ENCODE data around the gene CTNNA2.

Gene CTNNA2

DNA sequence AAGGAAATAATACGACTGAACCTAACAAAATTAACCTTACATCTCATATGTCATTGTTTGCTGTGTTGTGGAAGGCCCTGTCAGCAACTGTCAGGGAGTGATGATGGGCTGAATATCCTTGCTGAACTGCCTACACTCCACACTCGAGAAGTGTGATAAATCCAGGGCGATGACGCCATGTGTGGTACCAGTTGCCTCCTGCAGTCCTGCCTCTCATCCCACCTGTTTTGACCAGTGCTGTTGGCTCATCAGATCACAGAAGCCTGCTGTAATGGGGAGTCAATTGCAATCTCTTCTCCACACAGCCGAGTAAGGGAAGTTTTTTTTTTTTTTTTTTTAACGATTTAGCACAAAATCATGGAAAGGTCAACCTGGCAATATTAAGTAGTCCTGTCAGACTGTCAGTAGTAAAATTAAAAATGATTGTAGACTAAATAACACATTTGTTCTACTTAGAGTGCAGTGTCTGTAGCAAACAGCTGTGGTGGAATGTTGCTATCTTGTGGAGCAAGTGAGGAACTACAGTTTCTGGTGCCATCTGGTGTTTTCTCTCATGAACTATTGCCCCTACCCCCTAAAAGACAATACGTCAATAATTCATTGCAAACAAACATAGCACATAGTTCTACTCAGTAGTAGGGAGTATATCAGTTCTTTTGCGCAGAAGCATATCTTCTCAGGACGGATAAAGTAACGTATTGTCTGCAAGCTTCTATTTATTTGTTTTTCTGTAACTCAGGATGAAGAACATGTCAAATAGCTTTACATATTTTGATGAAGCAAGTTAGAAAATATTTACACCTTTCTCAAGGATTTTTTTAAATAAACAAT lies 347.6 kb downstream of the CTNNA2 start:
- DNase-seq, result no peak

DNA sequence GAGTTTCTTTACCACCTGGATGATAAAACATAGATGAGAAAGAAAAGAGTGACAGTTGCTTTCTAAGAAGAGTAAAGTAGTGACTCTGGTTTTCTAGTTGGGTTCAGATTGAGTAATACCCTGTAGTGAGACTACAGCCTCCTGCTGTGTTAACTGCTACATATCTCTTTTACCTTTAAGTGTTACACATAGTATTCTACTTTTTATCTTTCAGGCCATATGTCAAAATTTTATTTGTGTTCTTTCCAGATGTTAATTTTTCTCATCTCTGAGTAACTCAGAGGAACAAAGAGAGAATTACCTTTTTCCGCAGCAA lies 348.2 kb downstream of the CTNNA2 start:
- no peak for DNase-seq

DNA sequence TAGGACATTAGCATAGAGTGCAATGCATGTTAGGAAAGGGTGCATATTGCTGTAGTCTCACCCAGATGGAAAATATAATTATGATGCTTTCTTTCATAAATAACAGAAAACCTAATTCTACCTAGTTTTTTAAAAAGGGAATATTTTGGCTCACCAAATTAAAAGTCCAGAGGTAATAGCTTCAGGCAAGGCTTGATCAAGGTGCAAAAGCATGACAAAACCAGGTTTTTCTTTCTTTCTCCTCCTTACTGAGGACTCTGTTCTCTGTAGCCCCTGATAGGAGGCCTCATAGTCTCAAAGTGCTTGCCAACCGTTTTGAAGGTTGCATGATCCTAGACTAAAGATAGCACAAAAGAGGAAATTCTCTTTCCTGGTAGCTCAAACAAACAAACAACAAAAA lies 349.9 kb downstream of the CTNNA2 start:
- no peak for DNase-seq

DNA sequence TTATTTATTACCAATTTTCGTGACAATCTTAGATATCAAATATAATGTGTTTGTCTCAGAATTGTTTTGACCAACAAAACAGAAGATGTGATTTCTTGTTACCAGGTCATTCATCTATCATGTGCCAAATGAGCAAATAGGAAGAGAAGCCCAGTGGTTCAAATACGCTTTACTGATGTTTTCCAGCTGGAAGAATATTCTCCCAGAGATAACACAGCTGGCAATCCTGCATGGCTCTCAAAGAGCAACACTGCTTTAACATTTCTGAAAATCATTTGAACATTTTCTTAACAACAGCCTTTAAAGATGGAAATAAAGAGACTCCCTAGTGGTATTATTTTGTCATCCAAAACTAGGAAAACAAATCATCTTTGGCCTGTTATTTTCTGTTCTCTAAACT lies 359.8 kb downstream of the CTNNA2 start:
- DNase-seq, result no peak

DNA sequence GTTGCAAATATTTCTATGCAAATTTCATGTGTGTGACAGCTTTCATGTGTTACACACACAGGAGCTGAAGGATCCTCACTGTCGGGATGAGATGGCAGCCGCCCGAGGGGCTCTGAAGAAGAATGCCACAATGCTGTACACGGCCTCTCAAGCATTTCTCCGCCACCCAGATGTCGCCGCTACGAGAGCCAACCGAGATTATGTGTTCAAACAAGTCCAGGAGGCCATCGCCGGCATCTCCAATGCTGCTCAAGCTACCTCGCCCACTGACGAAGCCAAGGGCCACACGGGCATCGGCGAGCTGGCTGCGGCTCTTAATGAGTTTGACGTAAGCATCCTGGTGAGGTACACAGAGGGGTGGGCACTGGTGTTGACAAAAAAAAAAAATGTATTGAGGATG lies 361.2 kb downstream of the CTNNA2 start:
- no peak for DNase-seq

DNA sequence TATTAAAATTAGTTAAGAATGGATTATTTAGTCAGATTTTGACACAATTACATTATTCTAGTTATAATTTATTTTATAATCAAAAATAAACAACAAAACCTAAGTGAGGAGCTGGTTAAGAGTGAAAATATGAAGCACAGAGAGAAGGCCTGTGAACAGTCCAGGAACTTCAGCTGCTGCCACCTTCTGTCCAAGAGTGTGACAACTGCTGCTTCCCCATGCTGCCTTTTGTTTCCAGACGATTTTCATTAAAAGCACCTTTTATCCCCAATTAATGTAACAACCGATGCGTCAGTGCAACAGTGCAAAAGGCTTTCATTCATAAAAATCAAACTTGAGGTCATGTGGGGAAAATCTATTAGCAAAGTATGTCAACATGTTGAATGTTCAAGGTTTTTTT lies 363.6 kb downstream of the CTNNA2 start:
- DNase-seq, result no peak

DNA sequence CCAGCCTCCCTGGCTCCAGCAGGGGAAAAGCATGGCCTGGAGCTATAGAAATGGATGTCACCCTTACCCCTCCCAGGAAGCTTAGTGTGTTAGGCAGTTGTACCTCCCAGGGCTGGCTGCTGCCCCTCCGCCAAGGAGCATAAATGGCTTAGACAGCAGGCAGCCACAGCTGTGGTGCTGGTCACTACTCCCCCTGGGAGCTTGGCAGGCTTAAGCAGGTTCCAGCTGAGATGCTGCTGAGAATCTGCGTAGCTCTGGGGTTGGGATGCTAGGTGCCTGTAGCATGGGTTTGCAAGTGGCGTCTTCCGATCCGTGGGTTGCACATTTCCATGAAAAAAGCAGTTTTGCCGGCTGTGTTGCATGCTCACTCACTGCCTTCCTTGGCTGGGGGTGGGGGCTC lies 369.7 kb downstream of the CTNNA2 start:
- DNase-seq, result no peak

DNA sequence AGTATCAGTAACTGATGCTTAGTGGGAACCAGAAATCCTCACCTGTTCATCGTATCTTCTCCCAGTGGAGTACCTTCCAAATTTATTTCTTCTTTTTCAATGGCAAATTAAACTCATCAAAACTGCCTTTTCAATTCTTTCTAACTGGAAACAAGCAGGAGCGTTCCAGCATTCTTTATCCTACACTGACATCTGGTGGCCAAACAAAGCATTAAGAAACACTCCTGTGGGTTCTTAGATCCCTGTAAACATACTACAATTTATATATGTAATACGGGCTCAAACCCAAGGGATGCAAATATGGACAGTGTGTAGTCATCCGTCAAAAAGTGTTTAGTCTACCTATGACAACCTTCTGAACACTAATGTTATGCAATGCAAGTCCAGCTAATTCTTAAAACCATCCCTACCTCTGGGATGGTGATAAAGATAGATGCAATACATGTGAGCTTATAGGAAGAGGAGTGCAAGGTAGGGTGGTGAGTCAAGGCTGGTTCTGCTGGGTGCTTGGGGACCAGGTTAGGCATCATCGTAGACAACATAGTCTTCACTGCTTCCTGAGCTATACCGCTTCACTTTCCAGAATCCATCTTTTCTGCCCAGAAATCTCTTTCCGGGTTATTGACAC lies 375.0 kb downstream of the CTNNA2 start:
- DNase-seq, result no peak

DNA sequence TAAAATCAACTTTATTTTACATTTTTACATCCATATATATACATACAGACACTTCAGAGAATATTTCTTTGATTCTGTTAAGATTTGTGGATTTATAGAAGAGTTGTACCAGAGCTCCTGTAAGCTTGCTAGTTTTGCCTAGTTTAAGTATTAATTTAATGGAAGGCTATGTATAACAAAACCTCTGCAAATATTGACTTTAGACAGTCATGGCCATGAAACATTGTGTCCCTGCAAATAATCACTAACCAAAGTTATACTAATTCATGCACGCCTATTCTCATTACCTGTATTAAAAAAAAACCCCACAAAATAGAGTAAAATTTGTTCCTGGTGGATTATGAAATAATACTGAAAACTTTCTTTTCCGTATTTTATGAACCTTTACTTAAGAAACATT lies 379.3 kb downstream of the CTNNA2 start:
- DNase-seq, result no peak

DNA sequence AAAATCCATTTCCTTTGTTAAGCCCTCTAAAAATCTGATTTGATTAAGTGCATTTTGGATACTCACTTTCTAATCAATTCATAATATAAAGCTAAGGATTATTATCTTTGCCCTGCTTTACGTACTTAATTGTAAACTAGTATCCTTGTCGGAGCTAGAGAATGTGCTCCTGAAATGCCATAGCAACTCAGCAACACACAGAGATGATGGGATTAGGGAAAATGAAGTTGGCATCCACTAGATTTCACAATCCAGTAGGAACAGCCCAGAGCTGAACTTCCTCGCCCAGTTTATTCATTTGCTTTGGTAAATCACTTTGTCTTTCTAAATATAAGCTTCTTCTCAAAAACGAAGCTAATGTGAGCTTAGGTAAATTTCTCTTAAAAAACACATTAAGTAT lies 386.3 kb downstream of the CTNNA2 start:
- no peak for DNase-seq

DNA sequence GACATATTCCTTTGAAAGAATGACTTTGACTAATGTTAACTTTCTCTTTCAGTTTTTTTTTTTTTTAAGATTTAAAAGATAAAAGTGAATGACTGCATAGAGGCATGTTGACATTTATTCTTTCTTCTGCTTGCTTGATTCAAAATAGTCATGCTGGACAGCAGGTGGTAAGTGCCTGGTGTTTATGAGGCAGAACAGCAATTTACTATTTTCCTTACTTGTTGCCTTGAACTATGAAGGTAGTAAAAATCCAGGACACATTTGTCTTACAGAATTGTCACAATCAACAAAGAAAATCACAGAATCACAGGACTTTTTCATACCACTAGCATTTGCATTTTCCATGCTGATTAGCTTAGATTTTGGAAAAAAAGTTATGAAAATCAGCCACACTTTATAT lies 388.3 kb downstream of the CTNNA2 start:
- DNase-seq, result no peak

DNA sequence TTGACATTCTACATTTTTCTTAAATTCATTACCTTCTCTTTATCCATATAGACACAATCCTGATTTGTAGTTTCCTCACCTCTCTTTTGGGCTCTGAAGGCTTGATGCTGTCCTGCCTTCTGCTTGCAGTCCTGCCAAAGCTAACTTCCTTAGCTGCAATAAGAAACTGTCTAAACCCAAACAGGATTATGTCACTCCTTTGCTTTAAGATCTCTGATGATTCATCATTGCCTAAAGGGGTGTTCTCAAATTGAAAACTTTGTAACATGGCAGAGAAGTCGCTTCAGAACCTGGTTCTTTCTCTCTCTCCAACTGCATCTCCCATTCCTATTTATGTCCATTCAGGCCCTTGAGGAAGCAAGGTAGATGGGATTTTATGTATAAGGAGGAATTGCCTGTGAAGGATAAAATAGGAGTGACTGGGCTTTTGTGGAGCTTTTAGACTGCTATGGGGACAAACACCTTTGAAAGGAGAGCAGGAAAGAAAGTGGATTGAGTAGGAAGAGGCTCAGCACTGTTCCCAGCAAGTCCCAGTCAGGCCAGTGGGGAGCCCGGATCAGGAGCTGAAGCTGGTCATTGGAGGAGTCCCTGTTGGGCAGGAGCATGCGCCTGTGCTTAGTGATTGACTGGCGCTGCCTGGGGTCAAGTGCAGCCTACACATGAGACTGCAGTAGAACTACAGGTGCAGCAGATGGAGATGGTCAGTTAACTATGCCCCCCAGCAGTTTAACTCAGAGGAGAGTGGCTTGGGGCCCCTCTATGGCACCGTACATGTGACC lies 390.6 kb downstream of the CTNNA2 start:
- DNase-seq, result no peak

DNA sequence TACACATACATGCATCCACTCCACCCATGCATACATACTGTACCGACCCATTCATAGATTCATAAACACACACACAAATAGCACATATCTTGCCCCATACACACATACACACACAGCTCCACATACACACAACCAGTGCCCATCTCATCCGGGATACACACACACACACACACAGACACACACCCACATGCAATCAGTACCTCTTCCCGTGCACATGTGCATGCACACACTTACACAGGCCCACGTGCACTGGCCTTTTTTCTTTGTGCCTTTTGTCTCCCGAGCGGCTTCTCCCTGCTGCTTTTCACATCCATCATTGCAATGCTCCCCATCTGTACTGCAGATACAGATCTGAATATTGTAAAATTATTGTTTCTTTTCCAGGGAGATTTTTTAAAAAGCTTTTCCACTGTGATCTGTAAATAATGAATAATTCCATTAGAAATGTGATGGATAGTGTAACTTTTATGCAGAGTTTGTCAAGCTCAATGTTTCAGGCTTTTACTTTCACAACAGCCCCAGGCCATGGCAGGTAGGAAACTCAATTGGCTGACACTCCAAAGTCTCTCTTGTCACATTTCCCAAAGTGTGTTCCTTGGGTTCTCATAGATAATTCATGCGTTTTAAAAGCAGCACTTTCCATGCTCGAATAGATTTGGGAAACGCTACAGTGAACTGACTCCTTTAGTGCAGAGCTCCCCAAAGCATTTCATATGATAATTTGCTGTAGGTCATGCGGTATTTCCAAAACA lies 393.5 kb downstream of the CTNNA2 start:
- DNase-seq, result no peak

DNA sequence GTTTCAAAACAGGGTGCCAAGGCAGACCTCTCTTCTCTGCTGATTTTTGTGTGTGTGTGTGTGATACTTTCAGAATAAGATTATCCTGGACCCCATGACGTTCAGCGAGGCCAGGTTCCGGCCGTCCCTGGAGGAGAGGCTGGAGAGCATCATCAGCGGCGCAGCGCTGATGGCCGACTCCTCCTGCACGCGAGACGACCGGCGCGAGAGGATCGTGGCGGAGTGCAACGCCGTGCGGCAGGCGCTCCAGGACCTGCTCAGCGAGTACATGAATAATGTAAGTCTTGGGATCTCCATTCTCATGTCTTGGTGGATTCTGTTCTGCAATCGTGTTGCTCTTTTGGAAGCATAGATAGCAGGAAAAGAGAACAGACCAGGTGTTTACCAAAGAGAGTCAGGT lies 396.7 kb downstream of the CTNNA2 start:
- DNase-seq, result no peak

DNA sequence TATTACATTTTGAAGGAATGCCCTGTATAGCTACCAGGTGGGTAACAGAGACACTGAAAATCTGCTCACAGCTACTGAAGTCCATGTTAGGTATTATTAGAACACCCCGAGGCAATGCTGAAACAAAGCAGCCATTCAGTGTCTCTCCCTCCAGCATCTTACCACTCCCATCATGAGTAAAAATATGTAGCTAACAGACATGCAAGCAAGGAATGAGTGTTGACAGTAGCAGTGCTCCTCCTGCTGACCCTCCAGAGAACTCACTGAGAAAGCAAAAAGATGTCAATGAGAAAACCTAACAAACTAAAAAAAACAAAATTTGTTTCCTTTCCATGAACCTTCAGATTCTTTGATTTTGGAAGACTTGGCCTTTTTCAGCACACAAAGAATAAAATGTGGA lies 397.8 kb downstream of the CTNNA2 start:
- DNase-seq, result no peak

DNA sequence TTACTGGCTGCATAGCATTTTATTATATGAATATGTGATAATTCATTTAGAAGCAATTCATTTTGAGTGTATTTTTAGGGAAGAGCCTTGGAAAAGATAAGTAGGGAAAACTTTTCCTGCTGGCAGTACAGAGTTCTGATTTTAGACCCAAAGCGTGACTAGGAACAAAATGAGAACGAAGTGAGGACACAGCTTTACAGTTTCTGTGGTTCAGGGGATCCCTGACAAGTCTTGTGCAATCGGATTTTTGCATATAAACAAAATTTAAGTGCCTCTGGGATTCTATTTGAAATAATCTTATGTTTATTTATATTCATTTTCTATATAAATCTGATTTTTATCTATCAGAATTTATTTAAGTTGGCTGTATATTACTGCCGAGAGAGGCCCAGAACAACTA lies 402.6 kb downstream of the CTNNA2 start:
- no peak for DNase-seq

DNA sequence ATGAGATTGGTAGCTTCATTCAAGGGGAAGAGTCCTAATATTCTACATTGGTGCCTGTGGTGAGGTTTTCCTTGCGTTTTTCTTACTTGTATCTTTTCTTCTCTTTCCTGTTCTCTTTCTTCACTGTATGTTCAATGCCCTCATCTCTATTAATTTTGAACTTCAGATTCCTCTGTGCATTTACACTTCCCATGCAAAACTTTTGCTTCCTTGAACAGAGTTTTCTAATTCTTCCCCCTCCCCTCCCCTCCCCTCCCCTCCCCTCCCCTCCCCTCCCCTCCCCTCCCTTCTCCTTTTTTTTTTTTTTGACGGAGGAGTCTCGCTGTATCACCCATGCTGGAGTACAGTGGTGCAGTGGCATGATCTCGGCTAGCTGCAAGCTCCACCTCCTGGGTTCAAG lies 403.4 kb downstream of the CTNNA2 start:
- no peak for DNase-seq

DNA sequence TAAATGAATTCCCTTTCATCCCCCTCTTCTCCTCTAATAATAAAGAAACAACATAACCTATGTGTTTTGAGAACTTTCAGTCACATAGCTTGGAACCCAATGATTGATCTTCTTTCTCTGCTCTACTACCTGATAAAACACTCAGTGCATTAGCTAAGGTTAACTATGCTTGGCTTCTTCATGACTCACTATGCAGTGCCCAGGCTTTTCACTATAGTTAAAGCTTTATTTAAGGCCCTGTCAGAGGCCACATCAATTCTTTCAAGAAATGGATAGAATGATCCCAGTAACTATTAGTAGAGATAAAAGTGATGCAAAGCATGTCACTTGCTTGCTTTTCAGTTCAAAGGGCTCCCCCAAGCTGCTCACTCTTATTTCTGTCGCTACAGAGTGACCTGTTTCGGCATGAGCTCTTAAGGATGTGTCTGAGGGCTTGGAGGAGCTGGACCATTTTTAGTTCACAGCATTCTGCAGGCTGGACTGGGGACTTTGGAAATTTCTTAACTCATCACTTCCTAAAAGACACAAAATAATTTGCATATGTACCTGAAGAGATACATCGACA lies 407.7 kb downstream of the CTNNA2 start:
- DNase-seq, result no peak

DNA sequence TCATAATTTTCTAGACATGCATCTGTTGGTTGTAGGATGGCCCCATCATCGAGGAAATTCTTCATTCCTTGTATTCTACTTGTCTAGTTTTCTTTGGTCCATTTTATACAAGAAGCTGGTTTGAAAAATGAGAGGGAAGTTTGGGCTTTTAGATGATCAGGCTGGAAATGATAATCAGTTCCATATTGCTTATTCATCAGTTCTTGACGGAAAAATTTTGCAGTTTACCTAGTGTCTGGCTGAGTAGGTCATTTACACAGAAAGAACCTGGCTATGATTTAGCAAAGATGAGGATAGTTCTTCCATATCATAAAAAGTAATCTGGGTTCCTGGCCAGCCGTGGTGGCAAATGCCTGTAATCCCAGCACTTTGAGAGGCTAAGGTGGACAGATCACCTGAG lies 416.8 kb downstream of the CTNNA2 start:
- DNase-seq, result no peak

DNA sequence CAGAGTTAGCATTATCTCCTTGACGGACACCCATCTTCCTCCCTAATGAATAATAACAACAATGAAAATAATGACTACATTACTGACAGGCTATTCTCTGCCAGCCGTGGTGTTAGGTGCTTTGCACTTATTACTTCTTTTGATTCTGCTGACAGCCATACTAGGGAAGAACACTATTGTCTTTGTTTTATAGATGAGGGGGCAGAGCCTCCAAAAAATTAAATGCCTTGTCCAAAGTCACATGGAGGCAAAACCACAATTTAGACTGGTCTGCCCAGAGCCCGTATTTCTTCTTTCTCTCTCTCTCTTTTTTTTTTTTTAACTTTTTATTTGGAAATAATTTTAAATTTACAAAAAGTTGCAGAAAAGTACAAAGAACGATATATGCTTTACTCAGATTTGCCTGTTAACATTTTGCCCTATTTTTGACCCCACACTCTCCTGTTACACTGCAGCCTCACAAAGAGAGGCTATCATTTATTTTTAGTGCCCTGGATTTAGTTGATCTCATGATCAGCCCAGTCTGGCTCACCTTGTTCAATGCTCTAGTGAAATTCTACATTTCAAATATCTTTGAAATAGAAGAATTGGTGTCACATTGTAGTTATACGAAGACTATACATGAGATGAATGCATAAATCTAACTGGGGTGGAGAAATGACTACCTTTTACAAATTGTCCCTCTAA lies 422.3 kb downstream of the CTNNA2 start:
- no peak for DNase-seq

DNA sequence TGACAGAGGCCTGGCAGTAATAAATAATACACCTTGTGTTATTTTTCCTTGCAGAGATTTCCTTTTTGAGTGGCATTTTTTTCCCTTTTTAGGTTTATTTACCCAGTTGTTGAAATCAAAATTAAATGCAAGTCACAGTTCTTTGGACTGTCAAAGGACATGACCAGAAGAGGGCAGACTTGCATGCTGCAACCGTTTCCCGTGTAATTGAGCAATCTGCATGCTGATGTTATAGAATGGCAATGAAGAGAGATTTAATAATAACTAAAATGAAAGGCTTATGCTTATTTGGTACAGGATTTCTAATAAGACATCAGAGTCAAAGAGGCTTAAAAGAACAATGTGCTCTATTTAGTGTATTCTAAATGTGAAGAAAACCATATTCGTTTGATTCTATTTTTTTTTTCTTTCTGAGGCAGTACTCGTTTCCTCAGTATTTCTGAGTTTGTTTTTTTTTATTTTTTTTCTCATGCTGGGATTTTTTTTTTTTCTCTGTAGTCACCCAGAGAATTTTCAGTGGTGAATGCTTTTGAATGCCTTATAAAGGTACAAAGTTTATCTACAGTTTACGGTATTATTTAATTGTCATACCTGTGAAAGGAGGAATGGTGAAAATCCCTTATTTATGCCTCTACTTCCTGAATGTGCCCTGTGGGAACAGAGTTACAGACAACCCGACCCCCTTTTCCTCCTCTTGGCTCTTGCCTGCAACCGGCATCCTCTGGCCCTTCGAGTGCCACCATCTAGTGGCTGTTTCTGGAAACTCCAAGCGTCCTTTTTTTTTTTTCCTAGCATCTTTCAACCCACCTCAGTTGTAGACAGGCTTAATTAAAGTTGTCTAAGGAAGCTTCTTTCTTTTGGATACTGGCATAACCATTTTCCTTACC lies 423.2 kb downstream of the CTNNA2 start:
- no peak for DNase-seq
